Measurements from ENCODE around the gene SPINT1. TPM values are rescaled to one million over a fixed set of nuclear protein-coding genes. Genes with fewer than 3 reads are reported as not detected.
A peak's percentile ranks its signal among the peaks of the same experiment; 100 is the strongest.

The SPINT1 gene
- total and polyA plus RNA-seq, 2 of the 13 experiments (the other 11 are each of a cell fraction or from before 2014, with no cell fraction given) = 0.49 to 2.5 TPM

DNA sequence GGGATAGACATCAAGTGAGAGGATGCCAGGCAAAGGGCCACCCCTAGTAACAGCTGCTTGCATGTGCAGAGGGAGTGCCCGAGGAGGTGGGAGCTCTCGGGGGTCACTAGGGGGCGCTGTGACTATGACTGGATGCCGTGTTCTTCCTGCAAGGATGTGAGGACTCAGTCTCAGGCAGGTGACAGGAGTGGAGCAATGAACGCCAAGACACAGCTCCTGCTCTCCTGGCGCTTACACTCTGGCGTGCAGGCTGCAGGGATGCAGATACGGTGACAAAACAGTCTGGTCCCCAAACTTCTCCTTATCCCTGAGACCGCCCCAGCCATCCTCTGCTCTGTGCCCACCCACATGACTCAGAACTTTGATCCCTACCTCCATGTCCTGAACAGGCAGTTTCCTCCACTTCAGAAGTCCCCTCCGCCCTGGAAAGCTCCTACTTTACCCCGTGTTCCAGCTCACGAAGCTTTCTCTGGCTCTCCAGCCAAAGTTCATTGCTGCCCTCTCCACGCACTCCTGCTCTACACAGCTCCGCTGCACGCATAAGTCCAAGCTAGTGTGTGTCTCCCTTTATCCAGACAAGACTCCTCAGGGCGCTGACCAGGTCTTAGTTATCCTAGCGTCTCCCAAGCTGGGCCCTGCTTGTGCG lies 15.5 kb downstream of the SPINT1 start (continued):
- TF ChIP-seq ZNF253 (CRISPR knock-in tag; IDR thresholded peaks at IDR 0.05; ENCODE audit: borderline replicate concordance) (no peak), FOSL2 (CRISPR knock-in tag; IDR thresholded peaks at IDR 0.05) (peak; percentile 32; the same call in 1 of the 2 replicates), TEAD3 (CRISPR knock-in tag; optimal IDR thresholded peaks at IDR 0.05; ENCODE audit: borderline replicate concordance) (peak; percentile 39), ZNF577 (CRISPR knock-in tag; IDR thresholded peaks at IDR 0.05; ENCODE audit: borderline replicate concordance, low read depth) (no peak), IRX3 (CRISPR knock-in tag; IDR thresholded peaks at IDR 0.05; ENCODE audit: borderline replicate concordance, low read depth) (no peak), SUZ12 (IDR thresholded peaks at IDR 0.05; ENCODE audit: low read depth, low read length) (no peak), ZBTB7B (CRISPR knock-in tag; IDR thresholded peaks at IDR 0.05) (no peak), NAIF1 (CRISPR knock-in tag; IDR thresholded peaks at IDR 0.05; ENCODE audit: borderline replicate concordance) (no peak), HDAC1 (CRISPR knock-in tag; IDR thresholded peaks at IDR 0.05) (no peak), SKI (IDR thresholded peaks at IDR 0.05; ENCODE audit: partially characterized antibody) (no peak), ZNF564 (CRISPR knock-in tag; IDR thresholded peaks at IDR 0.05) (no peak), ZNF782 (CRISPR knock-in tag; IDR thresholded peaks at IDR 0.05; ENCODE audit: borderline replicate concordance) (0 out of 2 replicates have a peak, but pooled peaks have one; percentile 0), STAG1 (CRISPR knock-in tag; IDR thresholded peaks at IDR 0.05) (peak; percentile 60), MIER3 (CRISPR knock-in tag; IDR thresholded peaks at IDR 0.05; ENCODE audit: borderline replicate concordance) (no peak), ZFX (CRISPR knock-in tag; IDR thresholded peaks at IDR 0.05; ENCODE audit: low read depth) (no peak; the same call in 1 of the 2 replicates), BCL3 (CRISPR knock-in tag; IDR thresholded peaks at IDR 0.05) (no peak)
- TF ChIP-seq, protein P1, sequence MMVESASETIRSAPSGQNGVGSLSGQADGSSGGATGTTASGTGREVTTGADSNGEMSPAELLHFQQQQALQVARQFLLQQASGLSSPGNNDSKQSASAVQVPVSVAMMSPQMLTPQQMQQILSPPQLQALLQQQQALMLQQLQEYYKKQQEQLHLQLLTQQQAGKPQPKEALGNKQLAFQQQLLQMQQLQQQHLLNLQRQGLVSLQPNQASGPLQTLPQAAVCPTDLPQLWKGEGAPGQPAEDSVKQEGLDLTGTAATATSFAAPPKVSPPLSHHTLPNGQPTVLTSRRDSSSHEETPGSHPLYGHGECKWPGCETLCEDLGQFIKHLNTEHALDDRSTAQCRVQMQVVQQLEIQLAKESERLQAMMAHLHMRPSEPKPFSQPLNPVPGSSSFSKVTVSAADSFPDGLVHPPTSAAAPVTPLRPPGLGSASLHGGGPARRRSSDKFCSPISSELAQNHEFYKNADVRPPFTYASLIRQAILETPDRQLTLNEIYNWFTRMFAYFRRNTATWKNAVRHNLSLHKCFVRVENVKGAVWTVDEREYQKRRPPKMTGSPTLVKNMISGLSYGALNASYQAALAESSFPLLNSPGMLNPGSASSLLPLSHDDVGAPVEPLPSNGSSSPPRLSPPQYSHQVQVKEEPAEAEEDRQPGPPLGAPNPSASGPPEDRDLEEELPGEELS (CRISPR knock-in tag; IDR thresholded peaks at IDR 0.05) = no peak
- TF ChIP-seq, protein P2, sequence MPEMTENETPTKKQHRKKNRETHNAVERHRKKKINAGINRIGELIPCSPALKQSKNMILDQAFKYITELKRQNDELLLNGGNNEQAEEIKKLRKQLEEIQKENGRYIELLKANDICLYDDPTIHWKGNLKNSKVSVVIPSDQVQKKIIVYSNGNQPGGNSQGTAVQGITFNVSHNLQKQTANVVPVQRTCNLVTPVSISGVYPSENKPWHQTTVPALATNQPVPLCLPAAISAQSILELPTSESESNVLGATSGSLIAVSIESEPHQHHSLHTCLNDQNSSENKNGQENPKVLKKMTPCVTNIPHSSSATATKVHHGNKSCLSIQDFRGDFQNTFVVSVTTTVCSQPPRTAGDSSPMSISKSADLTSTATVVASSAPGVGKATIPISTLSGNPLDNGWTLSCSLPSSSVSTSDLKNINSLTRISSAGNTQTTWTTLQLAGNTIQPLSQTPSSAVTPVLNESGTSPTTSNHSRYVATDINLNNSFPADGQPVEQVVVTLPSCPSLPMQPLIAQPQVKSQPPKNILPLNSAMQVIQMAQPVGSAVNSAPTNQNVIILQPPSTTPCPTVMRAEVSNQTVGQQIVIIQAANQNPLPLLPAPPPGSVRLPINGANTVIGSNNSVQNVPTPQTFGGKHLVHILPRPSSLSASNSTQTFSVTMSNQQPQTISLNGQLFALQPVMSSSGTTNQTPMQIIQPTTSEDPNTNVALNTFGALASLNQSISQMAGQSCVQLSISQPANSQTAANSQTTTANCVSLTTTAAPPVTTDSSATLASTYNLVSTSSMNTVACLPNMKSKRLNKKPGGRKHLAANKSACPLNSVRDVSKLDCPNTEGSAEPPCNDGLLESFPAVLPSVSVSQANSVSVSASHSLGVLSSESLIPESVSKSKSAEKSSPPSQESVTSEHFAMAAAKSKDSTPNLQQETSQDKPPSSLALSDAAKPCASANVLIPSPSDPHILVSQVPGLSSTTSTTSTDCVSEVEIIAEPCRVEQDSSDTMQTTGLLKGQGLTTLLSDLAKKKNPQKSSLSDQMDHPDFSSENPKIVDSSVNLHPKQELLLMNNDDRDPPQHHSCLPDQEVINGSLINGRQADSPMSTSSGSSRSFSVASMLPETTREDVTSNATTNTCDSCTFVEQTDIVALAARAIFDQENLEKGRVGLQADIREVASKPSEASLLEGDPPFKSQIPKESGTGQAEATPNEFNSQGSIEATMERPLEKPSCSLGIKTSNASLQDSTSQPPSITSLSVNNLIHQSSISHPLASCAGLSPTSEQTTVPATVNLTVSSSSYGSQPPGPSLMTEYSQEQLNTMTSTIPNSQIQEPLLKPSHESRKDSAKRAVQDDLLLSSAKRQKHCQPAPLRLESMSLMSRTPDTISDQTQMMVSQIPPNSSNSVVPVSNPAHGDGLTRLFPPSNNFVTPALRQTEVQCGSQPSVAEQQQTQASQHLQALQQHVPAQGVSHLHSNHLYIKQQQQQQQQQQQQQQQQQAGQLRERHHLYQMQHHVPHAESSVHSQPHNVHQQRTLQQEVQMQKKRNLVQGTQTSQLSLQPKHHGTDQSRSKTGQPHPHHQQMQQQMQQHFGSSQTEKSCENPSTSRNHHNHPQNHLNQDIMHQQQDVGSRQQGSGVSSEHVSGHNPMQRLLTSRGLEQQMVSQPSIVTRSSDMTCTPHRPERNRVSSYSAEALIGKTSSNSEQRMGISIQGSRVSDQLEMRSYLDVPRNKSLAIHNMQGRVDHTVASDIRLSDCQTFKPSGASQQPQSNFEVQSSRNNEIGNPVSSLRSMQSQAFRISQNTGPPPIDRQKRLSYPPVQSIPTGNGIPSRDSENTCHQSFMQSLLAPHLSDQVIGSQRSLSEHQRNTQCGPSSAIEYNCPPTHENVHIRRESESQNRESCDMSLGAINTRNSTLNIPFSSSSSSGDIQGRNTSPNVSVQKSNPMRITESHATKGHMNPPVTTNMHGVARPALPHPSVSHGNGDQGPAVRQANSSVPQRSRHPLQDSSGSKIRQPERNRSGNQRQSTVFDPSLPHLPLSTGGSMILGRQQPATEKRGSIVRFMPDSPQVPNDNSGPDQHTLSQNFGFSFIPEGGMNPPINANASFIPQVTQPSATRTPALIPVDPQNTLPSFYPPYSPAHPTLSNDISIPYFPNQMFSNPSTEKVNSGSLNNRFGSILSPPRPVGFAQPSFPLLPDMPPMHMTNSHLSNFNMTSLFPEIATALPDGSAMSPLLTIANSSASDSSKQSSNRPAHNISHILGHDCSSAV (CRISPR knock-in tag; IDR thresholded peaks at IDR 0.05; ENCODE audit: borderline replicate concordance) = no peak
